GM21619 (cell line): ENCODE measurements around the gene ADGRV1.
"Not testable (repeated sequence)": the region's sequence is repeated elsewhere in the genome, so short reads cannot be mapped to it uniquely, and the experiment has no call there.

Experiments used
- ATAC-seq: cut with Tn5 transposase; IDR thresholded peaks from one replicate; pipeline ENCODE4 v1.9.1; 2021; ENCODE audit not compliant: unreplicated experiment

ADGRV1 gene

DNA sequence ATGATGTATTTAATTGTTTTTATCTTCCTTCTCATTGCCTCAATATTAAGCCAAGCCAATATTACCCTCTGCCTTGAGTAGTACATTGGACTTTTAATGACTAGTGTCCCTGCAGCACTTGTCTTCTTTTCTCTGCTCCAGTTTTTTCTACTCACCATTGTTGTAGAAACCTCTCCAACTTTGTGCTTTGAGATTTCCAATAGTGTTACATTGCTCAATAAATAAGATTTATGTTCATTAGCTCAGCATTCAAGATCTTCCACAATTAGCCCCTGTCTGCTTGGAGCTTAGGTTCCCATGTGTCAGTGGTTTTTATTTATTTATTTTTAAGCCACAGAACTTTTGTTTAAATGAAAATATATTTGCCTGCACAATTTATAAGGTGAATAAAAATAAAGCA lies 145.3 kb downstream of the ADGRV1 start:
- no peak for ATAC-seq

DNA sequence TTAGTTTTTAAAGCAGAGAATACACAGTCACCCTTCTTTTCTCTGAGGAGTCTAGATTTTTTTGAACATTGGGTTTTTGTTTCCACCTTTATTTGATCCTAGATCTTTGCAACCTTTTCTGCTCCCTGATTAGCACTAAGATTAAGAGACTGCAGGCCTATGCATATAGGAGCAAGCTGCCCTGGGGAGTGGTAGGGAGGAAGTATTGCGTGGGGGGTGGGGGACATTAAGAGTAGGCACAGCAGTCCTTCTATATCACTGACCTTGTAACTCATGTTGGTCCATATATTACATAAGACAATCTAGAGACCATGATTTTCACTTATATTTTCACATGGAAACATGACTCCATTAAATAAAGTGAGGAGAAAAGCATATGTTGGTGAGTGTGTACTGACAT lies 149.1 kb downstream of the ADGRV1 start:
- ATAC-seq: no peak

DNA sequence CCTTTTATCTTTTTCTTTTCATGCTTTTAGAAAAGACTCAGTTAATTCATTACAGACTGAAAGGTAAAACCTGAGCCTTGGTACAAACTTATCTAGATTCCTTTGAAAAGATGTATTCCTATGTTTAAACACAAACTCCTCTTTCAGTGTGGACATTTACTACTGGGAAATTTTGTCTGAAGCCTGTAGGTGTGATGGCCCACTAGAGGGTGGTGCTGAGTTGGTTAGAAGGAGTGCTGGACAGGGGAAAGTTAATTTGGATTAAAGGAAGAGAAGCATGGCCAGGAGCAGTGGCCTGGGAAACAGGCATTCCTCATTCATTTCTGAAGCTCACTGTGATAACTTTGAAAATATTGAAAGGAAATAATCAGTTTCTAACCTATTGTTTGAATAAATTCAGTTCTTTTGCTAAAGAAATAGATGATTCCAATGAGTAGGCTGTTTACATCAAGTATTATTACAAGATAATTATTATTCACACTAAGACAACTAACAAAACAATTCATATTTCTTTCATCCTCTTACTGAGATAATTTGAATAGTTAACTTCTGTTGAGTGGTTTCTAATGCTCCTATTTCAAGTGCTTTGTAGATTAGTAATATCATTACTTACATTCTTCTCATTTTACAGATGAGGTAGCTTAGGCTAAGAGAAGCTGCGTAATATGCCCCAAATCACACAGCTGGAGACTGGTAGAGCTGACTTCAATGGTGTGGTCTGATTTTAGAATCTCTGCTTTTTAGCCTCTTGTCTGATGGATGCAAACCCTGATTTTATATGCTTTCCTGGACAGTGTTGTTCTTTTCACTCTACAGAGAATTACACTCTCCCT lies 150.9 kb downstream of the ADGRV1 start:
- ATAC-seq: peak; percentile 80

DNA sequence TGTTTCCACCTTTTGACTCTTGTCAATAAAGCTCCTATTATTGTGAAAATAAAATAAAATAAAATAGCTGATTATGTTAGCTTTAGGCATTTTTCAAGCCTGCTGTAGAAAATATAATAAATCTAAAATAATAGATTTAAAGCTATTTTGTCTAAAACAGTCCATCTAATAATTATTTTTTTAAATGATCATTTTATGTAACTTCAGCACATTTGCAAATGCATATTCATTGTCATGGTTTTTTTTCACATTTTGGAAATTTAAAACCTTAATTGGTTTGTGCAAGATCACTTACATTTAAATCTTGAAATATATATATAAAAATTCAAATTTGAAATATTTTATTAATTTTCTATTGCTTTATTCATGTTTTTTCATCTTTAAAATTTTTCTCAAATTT lies 159.8 kb downstream of the ADGRV1 start:
- ATAC-seq: no peak

DNA sequence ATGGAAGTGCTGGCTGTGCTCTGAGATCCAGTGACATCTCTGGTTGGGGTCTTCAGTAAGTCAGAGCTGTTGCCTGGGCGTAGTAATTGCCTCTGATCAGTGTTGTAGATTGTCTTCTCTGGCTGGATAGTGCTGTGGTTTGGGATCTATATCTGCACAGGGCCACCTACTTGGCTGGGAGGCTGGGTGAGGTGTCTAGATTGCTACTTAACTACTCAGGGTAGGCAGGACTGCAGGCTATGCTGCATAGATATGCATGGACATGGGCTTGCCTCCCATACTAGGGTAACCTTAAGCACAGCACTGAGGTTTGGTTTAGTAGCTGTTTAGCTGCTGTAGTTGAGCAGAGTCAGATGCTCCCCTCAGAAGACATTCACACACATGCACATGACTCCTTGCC lies 181.0 kb downstream of the ADGRV1 start:
- no peak for ATAC-seq

DNA sequence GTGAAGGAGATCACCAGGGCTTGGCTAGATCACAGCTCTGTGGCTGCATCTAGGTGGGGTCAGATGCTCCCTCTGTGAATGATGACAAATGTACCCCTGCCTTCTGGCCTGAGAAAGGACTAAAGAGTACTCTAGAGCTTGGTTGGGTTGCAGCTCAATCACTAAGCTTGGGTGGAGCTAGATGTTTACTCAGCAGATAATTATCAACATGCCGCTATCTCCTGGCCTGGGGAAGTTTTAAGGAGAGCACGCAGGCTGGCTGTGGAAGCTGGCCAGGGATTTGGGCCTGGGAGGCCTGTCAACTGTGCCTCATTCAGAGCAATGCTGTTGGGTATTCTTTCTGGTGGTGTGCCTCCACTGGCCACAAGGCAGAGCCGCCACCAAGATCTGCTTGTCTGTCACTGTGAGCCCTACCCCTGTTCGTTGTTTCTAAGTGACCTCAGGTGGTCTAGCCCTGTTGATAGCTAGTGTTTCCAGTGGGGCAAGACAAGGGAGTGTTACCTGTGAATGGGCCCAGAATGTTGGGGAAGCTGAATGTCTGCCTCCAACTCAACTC lies 181.7 kb downstream of the ADGRV1 start:
- ATAC-seq: no peak

DNA sequence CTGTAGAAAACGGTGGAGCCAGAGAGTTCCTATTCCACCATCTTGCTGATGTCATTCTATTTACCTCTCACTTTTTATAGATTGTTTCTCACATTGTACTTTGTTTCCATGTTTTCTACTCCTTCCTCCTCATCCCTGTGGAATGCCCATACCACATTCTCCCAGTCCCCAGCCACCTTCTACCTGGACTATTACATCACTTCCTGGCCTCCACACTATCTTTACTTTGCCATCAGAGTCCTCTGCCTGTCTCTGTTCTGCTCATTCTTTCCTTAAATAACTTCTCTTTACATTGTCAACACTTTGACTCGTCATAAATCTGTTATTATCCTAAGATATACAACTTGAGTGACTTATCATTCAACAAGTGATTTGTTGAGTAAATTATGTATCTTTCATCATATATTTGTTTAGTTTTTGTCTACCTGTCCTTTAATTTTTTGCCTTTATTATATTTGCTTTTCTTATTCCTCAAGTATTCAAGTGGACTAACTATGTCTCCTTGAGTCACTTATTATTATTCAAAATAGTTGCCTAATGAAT lies 182.5 kb downstream of the ADGRV1 start:
- no peak for ATAC-seq

DNA sequence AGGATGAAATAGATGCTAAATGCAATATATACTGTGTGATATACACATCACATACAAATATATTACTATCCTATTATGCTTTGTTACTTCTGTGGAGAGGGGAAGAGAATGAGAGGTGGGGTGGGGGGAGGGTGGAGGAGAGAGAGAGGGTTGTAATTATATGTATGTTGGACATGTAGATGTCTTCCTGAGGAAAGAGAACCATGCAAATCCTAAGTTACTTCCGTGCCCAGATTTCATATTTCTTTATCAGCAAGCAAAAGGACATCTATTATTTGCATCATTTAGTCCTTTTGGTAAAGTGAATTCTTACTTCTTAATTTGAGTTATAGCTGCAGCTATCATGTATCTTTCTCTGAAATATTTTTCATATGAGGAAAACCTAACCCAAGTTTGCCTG lies 187.5 kb downstream of the ADGRV1 start:
- ATAC-seq: no peak

DNA sequence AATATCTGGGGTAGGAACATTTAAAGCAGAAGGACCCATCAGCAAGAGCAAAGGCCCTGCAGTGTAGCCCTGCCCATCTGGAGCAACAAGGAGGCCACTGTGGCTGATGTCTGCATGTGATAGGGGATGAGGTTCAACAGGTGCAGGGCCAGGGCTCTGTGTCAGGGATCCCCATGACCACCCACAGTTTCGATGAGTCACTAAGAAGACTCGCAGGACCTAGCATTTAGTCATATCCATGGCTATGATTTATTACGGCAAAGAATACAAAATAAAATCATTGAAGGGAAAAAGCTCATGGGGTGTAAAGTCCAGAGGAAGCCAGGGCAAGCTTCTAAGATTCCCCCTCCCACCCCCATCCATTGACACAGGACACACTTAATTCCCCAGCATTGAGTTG lies 188.6 kb downstream of the ADGRV1 start:
- ATAC-seq: no peak

DNA sequence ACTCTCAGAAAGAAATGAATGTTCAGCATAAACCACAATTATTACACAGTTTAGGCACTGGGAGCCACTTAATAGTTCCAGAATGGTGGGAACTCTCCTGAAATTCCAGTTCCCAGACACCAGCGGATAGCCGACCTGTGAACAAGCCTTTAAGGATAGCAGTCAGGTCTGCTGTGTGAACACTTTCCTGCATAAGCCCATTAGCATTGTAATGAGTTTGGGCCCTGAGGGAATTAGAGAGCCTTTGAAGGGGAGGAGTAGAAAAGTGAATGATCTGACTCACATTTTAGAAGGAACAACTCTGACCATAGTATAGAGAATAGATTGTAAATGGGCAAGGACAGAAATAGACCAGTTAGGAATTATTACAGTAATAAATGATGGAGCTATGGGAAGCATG lies 189.1 kb downstream of the ADGRV1 start:
- ATAC-seq: no peak

DNA sequence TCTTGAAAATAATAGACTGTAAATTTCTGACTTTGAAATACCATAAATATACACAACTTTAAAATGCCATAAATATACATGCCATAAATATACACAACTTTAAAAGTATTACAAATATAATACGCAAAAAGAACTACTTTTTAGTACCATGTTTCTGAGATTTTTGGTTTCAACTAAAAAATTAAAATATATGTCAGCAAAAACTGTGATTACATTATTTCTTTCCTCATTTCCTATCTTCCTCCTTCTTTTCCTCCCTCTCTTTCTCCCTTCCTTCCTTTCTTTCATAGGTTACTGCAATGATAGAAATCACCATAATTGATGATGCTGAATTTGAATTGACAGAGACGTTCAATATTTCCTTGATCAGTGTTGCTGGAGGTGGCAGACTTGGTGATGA lies 200.5 kb downstream of the ADGRV1 start:
- no peak for ATAC-seq

DNA sequence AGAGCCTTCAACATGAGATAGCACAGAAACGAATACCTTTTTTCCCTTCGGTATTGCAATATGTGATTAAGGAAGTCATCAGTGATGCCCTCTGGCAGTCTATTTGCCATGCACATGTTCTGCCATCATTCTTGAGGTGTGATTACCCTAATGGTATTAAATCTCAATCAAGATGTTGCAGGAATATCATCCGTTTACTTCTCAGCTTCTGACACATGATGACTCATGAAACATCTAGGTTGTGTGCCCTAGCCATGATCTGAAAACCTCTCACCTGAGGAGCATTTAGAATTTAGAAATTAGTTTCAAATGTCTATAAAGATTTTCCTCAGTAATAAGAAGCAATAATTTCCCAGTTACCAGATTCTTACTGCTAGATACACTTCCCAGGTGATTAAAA lies 209.1 kb downstream of the ADGRV1 start:
- no peak for ATAC-seq

DNA sequence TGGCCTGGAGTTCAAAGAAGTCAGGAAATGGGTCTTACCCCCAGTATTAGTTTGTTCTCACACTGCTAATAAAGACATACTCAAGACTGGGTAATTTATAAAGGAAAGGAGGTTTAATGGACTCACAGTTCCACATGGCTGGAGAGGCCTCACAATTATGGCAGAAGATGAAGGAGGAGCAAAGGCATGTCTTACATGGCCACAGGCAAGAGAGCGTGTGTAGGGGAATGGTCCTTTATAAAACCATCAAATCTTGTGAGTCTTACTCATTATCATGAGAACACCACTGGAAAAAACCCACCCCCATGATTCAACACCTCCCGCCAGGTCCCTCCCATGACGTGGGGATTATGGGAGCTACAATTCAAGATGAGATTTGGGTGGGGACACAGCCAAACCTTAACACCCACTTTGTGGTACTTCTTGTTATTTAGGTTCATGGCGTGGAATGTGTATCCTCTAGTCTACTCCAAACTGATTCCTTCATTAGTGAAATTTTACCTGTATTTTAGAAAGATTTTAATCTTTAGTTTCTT lies 211.5 kb downstream of the ADGRV1 start:
- not testable (repeated sequence) for ATAC-seq

DNA sequence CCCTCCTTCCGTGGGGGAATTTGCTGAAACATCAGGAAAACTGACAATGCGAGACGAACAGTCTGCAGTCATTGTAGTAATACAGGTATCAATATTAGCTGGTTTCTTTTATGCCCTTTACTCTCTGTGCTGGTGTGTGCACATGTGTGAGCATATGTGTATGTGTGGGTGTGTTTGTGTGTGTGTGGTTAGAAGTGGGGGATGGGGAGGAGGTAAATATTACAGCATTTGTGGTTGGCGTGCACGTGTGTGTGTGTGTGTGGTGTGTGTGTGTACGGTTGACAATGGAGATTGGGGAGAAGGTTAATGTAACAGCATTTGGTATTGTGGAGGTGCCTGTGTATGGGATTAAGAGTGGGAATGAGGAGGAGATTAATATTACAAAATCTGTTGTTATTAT lies 219.4 kb downstream of the ADGRV1 start:
- no peak for ATAC-seq

DNA sequence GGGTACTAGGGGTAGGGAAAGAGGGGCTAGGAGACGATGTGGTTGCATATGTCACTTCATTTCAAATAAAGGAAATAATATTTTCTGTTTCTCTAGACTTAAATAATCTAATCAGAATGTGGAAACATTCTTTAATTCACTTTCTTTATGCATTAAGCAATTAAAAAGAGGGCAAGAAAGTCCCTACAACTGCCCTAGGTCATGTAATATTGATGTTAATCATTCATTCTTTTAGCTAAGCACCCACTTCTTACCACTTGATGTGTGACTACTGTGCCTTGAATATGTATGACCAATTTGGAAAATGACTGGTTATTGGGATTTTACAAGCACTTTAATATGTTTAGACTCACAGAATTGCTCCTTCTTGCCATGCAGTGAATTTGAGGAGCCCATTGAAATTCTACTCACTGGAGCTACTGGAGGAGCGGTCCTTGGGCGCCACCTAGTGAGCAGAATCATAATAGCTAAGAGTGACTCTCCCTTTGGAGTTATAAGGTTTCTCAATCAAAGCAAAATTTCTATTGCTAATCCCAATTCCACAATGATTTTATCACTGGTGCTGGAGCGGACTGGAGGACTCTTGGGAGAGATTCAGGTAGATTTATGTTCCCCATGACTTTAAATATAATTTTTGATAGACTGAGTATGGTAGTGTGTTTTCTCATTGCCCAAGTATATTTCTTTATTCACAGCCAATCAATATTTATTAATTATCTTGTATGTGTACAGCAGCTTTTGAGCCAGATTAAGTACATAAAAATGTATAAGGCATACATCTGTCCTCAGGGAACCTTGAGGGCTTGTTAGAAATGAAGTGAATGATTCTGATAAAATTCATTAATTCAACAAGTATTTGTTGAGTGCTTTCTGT lies 225.1 kb downstream of the ADGRV1 start:
- ATAC-seq: peak; percentile 94

DNA sequence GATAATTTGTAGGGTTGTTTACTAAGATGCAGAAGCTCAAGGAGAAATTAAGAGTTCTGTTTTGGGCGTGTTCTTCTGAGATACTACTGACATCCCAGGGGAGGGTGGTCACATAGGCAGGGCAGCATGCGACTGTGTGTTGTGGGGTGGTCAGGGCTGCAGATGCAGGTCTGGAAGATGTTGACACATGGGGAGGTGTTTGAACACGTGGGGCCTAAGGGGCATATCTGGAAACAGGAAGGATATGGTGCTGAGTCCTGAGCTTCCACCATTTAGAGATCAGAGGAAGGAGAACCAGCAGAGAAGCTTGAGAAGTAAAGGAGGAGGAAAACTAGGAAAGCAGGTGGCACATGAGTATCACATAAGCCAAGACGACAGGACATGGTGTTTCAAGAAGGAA lies 228.2 kb downstream of the ADGRV1 start:
- ATAC-seq: no peak

DNA sequence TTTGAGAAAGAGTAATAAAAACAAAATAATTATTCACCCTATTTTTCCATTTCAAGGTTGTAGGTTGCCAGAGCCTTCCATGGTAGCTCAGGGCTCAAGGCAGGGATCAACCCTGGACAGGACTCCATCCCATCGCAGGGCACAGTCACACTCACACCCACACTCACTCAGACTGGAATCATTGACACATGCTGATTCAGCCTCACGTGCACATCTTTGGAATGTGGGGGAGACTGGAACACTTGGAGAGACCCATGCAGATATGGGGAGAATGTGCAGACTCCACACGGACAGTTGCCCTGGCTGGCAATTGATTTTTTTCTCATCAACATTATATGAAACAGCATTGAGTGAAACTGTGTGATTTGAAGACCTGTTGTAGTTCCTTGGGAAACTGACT lies 234.1 kb downstream of the ADGRV1 start:
- no peak for ATAC-seq

DNA sequence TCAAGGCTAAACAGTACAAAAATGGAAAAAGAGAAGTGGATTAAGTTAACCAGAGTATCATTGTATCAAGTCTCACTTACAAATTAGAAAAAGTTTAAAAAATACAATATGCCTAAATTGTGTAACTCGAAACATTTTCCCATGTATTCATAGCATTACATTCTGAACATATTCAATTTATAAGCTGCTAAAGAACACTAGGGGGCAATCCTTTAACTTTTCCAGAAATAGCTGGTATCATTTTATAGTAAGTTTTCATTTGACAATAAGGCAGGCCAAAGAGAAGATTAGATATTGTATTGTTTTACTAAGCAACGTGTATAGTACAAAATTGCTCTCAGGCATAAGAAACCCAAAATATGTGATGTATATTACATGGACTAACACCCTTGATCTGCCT lies 234.6 kb downstream of the ADGRV1 start:
- no peak for ATAC-seq

DNA sequence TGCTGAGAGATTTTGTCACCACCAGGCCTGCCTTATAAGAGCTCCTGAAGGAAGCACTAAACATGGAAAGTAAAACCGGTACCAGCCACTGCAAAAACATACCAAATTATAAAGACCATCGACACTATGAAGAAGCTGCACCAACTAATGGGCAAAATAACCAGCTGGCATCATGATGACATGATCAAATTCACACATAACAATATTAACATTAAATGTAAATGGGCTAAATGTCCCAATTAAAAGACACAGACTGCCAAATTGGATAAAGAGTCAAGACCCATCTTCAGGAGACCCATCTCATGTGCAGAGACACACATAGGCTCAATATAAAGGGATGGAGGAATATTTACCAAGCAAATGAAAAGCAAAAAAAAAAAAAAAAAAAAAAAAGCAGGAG lies 238.3 kb downstream of the ADGRV1 start:
- ATAC-seq: not testable (repeated sequence)

DNA sequence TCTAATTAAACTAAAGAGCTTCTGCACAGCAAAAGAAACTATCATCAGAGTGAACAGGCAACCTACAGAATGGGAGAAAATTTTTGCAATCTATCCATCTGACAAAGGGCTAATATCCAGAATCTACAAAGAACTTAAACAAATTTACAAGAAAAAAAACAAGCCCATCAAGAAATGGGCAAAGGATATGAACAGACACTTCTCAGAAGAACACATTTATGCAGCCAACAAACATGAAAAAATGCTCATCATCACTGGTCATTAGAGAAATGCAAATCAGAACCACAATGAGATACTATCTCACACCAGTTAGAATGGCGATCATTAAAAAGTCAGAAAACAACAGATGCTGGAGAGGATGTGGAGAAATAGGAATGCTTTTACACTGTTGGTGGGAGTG lies 241.5 kb downstream of the ADGRV1 start:
- ATAC-seq: not testable (repeated sequence)

DNA sequence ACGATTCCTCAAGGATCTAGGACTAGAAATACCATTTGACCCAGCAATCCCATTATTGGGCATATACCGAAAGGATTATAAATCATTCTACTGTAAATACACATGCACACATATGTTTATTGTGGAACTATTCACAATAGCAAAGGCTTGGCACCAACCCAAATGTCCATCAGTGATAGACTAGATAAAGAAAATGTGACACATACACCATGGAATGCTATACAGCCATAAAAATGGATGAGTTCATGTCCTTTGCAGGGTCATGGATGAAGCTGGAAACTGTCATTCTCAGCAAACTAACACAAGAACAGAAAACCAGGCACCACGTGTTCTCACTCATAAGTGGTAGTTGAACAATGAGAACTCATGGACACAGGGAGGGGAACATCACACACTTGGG lies 241.9 kb downstream of the ADGRV1 start:
- ATAC-seq: not testable (repeated sequence)
